Activated naive CD4-positive, alpha-beta T cell treated with anti-CD3 and anti-CD28 coated beads, Interleukin-2, amount 10 ng/mL, durations not matched to agents 7 days and 5 days (primary cell): ENCODE data around the gene ALDH18A1.
"Not testable (repeated sequence)": the region's sequence is repeated elsewhere in the genome, so short reads cannot be mapped to it uniquely, and the experiment has no call there.

Experiments
- CTCF ChIA-PET: fragments of 350-600 bp; sonication (Branson Sonifier 250); formaldehyde crosslinking; loops from one replicate; lab custom pipeline; 2021; ENCODE audit warnings: antibody characterized with exemption; lab: Charles Lee
- DNase-seq: peaks from one replicate; pipeline ENCODE4 v3.0.0-alpha.2; 2020
- H3K27ac Mint-ChIP-seq: one replicate; pipeline ENCODE4 v1.8.0; 2021; ENCODE audit warnings: mild to moderate bottlenecking, moderate library complexity, mixed read lengths
- H3K27me3 Mint-ChIP-seq: one replicate; pipeline ENCODE4 v1.8.0; 2021; ENCODE audit warnings: mild to moderate bottlenecking, mixed read lengths
- H3K36me3 Mint-ChIP-seq: one replicate; pipeline ENCODE4 v1.8.0; 2021; ENCODE audit warnings: mixed read lengths
- H3K4me1 Mint-ChIP-seq: one replicate; pipeline ENCODE4 v1.8.0; 2021; ENCODE audit warnings: mixed read lengths
- H3K4me3 Mint-ChIP-seq: one replicate; pipeline ENCODE4 v1.8.0; 2021; ENCODE audit warnings: mild to moderate bottlenecking, moderate library complexity, mixed read lengths
- H3K9me3 Mint-ChIP-seq: one replicate; pipeline ENCODE4 v1.8.0; 2021; ENCODE audit warnings: mixed read lengths

ALDH18A1 gene

DNA sequence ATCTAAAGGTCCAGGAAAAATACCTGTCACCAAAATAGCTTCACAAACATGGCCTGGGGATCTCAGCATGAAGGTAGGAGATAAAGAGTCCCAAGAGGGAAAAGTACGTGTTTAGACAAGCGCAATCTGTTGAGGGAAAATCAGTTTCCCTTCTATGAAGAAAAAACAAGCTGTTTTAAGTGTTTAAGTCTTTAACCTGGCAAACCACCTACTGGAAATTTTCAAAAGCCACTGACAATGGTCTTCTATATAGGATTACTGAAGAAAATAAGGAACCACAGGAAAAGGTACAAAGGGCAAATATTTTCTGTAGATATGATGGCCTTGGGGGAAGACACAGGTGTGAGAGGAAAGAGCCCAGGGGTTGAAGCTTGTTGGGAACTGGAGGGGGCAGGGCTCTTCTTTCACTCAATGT is 21.2 kb downstream of the ALDH18A1 start:
- Mint-ChIP-seq H3K27me3 (no peaks in the 10 kb centered on the region), H3K4me3 (no peak overlapping the region), H3K27ac (no peak overlapping the region), H3K4me1 (no peaks in the 10 kb centered on the region), H3K9me3 (no peaks in the 10 kb centered on the region), H3K36me3 (peaks cover 53% of the 10 kb centered on the region)
- DNase-seq = no peak
- CTCF ChIA-PET = no interaction called here

DNA sequence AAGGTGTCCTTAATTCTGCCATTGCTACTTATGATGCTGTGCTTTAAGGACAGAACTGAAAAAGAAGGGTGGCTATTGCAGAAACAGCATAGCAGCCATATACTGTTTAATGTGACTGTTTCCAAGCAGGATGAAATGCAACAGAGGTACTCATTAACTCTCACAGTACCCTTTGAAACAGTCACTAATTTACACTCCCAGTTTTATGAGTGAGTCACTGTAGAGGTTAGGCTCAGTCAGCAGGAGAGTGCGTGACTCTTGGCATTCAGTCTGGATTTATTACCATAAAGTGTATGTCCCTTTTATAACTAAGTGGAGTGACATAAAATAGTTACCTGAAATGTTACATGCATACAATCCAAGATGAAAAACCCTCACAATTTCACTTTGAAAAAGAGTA is 27.7 kb downstream of the ALDH18A1 start:
- no peak overlapping the region for H3K27ac Mint-ChIP-seq
- DNase-seq = no peak

DNA sequence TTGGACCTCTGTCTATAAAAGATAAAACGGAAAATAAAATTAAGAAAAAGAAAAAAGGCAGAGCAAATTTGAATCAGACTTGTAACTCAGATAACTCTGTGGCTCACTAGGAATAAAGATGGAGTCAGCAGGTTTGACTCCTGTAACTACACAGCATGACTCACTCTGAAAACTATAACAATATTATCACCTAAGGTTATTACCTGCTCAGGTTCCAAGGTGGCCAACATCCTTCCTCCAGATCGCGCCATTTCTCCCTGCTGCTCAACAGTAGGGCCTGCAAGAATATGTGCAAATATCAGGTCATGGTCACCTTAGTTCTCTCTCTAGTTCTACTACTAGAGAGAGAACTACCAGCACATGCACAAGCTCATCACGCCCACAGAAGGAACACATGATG is 30.0 kb downstream of the ALDH18A1 start:
- Mint-ChIP-seq H3K27me3 (no peaks in the 10 kb centered on the region), H3K36me3 (peaks cover 36% of the 10 kb centered on the region), H3K9me3 (no peaks in the 10 kb centered on the region), H3K27ac (no peak overlapping the region), H3K4me1 (peaks cover 3% of the 10 kb centered on the region), H3K4me3 (no peak overlapping the region)
- CTCF ChIA-PET = no interaction called here
- no peak for DNase-seq

More for the DNA sequence above, 27.7 kb downstream of the ALDH18A1 start:
- CTCF ChIA-PET = no interaction called here
- no peak overlapping the region for H3K4me3 Mint-ChIP-seq
- no peaks in the 10 kb centered on the region for H3K9me3 Mint-ChIP-seq
- H3K4me1 Mint-ChIP-seq = peaks cover 3% of the 10 kb centered on the region
- no peaks in the 10 kb centered on the region for H3K27me3 Mint-ChIP-seq
- H3K36me3 Mint-ChIP-seq = peaks cover 52% of the 10 kb centered on the region

DNA sequence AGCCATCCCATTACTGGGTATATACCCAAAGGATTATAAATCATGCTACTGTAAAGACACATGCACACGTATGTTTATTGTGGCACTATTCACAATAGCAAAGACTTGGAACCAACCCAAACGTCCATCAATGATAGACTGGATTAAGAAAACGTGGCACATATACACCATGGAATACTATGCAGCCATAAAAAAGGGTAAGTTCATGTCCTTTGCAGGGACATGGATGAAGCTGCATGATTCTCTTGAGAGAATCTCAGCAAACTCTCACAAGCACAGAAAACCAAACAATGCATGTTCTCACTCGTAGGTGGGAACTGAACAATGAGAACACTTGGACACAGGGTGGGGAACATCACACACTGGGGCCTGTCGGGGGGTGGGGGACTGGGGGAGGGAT is 36.1 kb downstream of the ALDH18A1 start:
- not testable (repeated sequence) for DNase-seq, H3K4me1 Mint-ChIP-seq, H3K4me3 Mint-ChIP-seq, H3K9me3 Mint-ChIP-seq, H3K27me3 Mint-ChIP-seq, H3K27ac Mint-ChIP-seq
- CTCF ChIA-PET = interaction anchor here (0.6 kb wide), 1 partner anchor 183 kb away, joined by 4 read pairs; no protein-coding TSS in a partner anchor
- H3K36me3 Mint-ChIP-seq = peaks cover 55% of the 10 kb centered on the region

DNA sequence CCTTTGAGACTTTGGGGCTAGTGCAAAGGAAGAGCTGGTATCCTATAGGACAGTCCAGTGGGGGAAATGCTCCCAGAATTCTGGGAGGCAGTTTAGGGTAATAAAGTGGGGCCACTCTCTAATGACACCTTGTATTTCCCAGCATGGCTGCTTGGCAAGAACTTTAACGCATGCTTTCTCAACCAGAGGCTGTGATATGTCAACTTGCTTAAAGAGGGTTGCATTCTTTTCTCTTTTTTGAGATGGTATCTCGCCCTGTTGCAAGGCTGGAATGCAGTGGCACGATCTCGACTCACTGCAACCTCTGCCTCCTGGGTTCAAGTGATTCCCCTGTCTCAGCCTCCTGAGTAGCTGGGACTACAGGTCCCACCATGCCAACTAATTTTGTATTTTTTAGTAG is 38.4 kb downstream of the ALDH18A1 start:
- Mint-ChIP-seq H3K27ac (no peak overlapping the region), H3K4me1 (no peaks in the 10 kb centered on the region), H3K36me3 (peaks cover 60% of the 10 kb centered on the region), H3K27me3 (no peaks in the 10 kb centered on the region), H3K4me3 (no peak overlapping the region), H3K9me3 (no peaks in the 10 kb centered on the region)
- CTCF ChIA-PET = no interaction called here
- no peak for DNase-seq

DNA sequence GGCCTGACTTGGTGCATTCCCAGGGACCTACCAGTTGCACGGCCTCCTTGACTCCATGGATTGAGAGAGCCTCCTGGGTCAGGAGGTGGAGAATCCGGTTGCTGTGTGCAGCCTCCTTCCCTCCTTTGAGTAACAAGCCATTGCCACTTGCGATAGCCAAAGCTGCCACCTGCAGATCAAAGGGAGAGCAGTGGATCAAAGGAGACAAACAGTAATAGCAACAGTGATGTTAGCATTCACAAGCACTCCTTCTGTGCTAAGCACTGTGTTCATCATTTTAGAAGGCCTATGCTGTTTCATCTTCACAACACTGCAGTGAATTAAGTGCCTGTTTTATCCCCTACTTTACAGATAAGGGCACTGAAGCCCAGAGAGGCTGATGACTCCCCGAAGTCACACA is 40.1 kb downstream of the ALDH18A1 start:
- H3K36me3 Mint-ChIP-seq = peaks cover 67% of the 10 kb centered on the region
- CTCF ChIA-PET = no interaction called here

DNA sequence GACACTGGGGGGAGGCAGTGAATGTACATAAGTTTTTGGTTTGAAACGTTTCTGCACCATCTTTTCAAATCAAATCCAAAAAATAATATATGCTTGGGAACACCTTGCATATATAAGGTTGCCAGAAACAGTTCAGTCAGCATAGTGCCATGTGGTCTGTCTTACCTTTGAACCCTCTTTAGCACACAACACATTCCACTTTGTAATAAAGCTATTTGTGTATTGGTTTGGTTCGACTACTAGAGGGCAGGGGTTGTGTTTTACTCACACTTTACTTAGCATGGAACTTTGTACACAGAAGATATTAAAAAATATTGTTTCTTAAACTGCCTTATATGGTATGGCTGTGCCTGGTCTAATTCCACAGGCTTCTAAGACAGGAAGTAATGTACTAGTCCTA is 43.2 kb downstream of the ALDH18A1 start:
- no peaks in the 10 kb centered on the region for H3K4me1 Mint-ChIP-seq
- CTCF ChIA-PET = interaction anchor here (1.6 kb wide), 1 partner anchor 9 kb away, joined by 4 read pairs; no protein-coding TSS in a partner anchor
- no peak overlapping the region for H3K4me3 Mint-ChIP-seq
- no peak for DNase-seq
- no peak overlapping the region for H3K27ac Mint-ChIP-seq
- no peaks in the 10 kb centered on the region for H3K27me3 Mint-ChIP-seq
- H3K9me3 Mint-ChIP-seq = no peaks in the 10 kb centered on the region
- H3K36me3 Mint-ChIP-seq = peaks cover 56% of the 10 kb centered on the region

More for the DNA sequence above, 40.1 kb downstream of the ALDH18A1 start:
- Mint-ChIP-seq H3K27me3 (no peaks in the 10 kb centered on the region), H3K27ac (no peak overlapping the region), H3K4me1 (no peaks in the 10 kb centered on the region), H3K9me3 (no peaks in the 10 kb centered on the region), H3K4me3 (no peak overlapping the region)
- DNase-seq = no peak

DNA sequence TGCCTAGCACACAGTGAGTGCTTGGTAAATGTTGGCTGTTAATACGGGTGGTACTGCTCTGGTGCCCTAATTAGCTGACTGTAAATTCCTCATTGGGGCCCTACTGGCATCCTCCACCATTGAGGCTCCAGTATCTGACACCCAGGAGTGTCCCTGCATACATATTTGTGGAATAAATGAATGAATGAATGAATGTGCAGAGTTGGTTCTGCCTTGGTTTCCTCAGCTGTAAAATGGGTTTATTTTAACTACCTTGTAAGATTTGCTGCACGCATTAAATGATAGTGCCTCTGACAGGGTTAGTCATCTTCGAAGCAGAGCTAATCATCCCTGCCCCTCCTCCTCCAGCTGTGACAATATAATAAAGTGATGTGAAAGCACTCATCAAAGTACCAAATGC is 45.8 kb downstream of the ALDH18A1 start:
- no peaks in the 10 kb centered on the region for H3K4me1 Mint-ChIP-seq
- no peak for DNase-seq
- CTCF ChIA-PET = interaction anchor here (1.0 kb wide), 1 partner anchor 33 kb away, joined by 3 read pairs; no protein-coding TSS in a partner anchor
- peaks cover 51% of the 10 kb centered on the region for H3K36me3 Mint-ChIP-seq
- H3K4me3 Mint-ChIP-seq = no peak overlapping the region
- H3K27me3 Mint-ChIP-seq = no peaks in the 10 kb centered on the region
- no peaks in the 10 kb centered on the region for H3K9me3 Mint-ChIP-seq
- H3K27ac Mint-ChIP-seq = no peak overlapping the region

DNA sequence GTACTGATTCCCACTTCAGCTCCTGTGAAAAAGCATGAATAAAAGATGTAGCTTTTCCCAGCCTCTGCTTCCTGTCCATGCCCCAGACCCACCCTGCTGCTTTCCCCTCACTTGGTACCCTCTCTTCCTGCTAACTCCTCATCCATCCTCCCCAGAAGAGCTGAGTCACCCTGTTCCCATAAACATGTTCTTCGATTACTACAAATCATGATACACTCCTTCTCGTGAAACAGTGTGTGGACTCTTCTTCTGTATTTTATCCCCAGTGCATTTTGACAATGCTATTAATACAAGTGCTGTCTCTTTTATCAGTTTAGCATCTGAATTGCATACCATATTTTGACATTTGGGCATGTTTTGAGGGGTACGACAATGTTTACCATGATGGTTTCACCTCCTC is 49.6 kb downstream of the ALDH18A1 start:
- Mint-ChIP-seq H3K9me3 (no peaks in the 10 kb centered on the region), H3K27ac (peak overlapping the region; percentile 24), H3K27me3 (no peaks in the 10 kb centered on the region), H3K36me3 (peaks cover 32% of the 10 kb centered on the region), H3K4me3 (no peak overlapping the region), H3K4me1 (no peaks in the 10 kb centered on the region)
- CTCF ChIA-PET = interaction anchor here (1.0 kb wide), 1 partner anchor 17 kb away, joined by 3 read pairs; no protein-coding TSS in a partner anchor
- no peak for DNase-seq

DNA sequence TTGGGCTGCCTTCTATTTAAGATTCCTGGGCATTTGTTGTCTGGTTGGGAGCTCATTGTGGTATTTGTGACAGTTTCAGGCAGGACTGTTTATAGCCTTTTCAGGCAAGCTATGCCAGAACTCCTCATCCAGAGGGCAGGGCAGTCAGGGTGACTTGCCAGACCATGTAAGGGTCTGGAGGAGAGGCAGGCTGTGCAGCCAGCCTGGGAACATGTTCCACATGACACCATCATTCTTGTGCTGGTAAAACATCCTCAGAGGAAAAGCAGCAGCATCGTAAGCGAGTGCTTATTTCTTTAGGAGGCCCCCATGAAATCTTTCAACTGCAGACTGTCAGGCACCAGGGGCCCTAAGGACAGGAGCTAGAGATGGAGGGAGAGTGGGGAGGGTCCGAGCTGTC is 51.3 kb downstream of the ALDH18A1 start:
- CTCF ChIA-PET = interaction anchor here (1.1 to 8.0 kb wide), 4 partner anchors 172 to 260 kb away, joined by 3 to 86 read pairs (median 36); no protein-coding TSS in a partner anchor
- no peak overlapping the region for H3K4me3 Mint-ChIP-seq
- no peaks in the 10 kb centered on the region for H3K4me1 Mint-ChIP-seq
- H3K27me3 Mint-ChIP-seq = no peaks in the 10 kb centered on the region
- no peaks in the 10 kb centered on the region for H3K9me3 Mint-ChIP-seq
- peaks cover 21% of the 10 kb centered on the region for H3K36me3 Mint-ChIP-seq
- no peak for DNase-seq
- no peak overlapping the region for H3K27ac Mint-ChIP-seq

DNA sequence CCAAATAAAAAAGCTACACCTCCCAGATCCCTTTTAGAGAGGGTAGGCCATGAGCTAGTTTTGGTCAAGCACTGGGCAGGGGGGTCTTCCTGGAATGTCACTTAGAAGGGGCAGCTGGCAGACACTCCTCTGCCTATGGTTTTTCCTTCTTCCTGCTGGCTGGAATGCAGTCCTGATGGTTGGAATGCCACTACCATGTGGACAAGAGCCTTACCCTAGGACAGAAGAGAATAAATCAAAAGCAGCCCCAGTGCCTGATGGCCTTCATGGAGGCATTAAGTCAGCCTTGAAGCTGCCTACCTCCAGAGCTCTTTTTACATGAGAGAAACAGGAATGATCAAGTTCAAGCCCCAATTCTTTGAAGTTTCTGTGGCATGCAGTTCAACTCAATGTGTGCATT is 51.9 kb downstream of the ALDH18A1 start:
- H3K27ac Mint-ChIP-seq = no peak overlapping the region
- H3K36me3 Mint-ChIP-seq = peaks cover 20% of the 10 kb centered on the region
- H3K9me3 Mint-ChIP-seq = no peaks in the 10 kb centered on the region
- H3K4me3 Mint-ChIP-seq = no peak overlapping the region
- no peak for DNase-seq
- H3K4me1 Mint-ChIP-seq = no peaks in the 10 kb centered on the region
- CTCF ChIA-PET = interaction anchor here (1.1 to 8.0 kb wide), 5 partner anchors 9 to 261 kb away, joined by 3 to 86 read pairs (median 5); no protein-coding TSS in a partner anchor
- H3K27me3 Mint-ChIP-seq = no peaks in the 10 kb centered on the region

DNA sequence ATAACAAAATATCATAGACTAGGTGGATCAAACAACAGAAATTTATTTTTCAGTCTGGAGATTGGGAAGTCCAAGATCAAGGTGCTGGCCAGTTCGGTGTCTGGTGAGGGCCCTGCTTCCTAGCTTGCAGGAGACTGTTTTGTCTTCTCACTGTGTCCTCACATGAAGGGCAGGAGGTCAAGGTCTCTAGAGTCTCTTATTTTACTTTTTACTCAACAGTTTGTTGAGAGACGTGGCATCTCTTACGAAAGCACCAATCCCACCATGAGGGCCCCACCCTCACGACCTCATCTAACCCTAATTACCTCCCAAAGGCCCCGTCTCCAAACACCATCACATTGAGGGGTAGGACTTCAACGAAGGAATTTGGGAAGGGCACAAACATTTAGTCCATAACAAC is 54.1 kb downstream of the ALDH18A1 start:
- Mint-ChIP-seq H3K4me3 (no peak overlapping the region), H3K27ac (no peak overlapping the region), H3K27me3 (peaks cover 7% of the 10 kb centered on the region), H3K9me3 (no peaks in the 10 kb centered on the region), H3K36me3 (peaks cover 9% of the 10 kb centered on the region), H3K4me1 (no peaks in the 10 kb centered on the region)
- no peak for DNase-seq
- CTCF ChIA-PET = interaction anchor here (0.6 to 8.0 kb wide), 6 partner anchors 10 to 419 kb away, joined by 3 to 86 read pairs (median 6); no protein-coding TSS in a partner anchor

DNA sequence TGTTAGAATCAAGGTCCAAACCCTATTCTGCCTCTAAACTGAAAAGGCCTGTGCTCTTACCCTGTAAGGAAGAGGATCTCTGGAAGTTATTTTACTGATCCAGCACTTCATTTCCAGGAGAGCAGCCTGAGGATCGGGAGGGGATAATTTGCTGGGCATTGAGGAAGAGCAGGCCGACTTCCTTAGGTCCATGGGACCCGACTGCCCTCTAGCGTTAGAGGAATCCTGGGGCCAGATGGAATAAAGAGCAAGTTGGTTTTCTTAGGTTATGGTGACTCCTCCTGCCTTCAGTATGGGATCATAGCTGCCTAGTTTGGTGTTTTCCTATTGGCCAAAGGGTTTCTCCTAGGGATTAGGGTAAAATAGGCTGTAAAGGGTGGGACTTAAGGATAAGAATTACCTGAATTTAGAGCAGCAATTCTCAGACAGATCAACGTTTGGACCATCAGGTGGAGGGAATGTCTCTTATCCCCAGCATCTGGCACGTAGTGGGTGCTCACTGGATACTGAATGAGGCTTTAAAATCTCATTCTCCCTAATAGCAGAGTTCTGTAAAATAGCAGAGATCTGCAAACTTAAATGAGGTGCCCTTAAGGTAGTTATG is 55.3 kb downstream of the ALDH18A1 start:
- Mint-ChIP-seq H3K4me3 (no peak overlapping the region), H3K27me3 (peaks cover 7% of the 10 kb centered on the region), H3K9me3 (no peaks in the 10 kb centered on the region), H3K27ac (no peak overlapping the region), H3K4me1 (no peaks in the 10 kb centered on the region), H3K36me3 (peaks cover 3% of the 10 kb centered on the region)
- DNase-seq = peak; percentile 65
- CTCF ChIA-PET = interaction anchor here (0.7 to 8.0 kb wide), 9 partner anchors 11 to 240 kb away, joined by 3 to 86 read pairs (median 3); no protein-coding TSS in a partner anchor

DNA sequence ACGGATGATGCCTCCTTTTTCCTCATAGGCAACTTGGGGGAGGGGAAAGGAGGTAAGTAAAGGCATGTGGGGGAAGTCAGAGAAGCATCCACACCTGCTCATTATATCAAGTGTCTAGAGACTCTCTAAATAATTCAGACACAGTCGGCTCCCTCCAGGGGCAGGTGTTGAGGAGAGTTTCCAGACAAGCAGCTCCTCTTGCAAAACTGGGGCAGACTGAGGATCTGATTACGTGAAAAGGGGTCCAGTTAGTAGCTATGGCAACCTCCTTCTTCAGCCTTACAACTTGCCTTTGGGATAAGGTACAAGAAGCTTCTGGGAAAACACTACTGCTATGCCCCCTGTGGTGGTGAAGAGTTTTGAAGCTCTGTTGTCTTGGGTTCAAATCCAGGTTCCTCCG is 56.4 kb downstream of the ALDH18A1 start:
- no peak for DNase-seq
- Mint-ChIP-seq H3K4me3 (no peak overlapping the region), H3K27me3 (peaks cover 7% of the 10 kb centered on the region), H3K36me3 (no peaks in the 10 kb centered on the region), H3K4me1 (no peaks in the 10 kb centered on the region), H3K27ac (no peak overlapping the region), H3K9me3 (no peaks in the 10 kb centered on the region)
- CTCF ChIA-PET = interaction anchor here (1.1 to 8.0 kb wide), 5 partner anchors 99 to 242 kb away, joined by 3 to 86 read pairs (median 4); no protein-coding TSS in a partner anchor

DNA sequence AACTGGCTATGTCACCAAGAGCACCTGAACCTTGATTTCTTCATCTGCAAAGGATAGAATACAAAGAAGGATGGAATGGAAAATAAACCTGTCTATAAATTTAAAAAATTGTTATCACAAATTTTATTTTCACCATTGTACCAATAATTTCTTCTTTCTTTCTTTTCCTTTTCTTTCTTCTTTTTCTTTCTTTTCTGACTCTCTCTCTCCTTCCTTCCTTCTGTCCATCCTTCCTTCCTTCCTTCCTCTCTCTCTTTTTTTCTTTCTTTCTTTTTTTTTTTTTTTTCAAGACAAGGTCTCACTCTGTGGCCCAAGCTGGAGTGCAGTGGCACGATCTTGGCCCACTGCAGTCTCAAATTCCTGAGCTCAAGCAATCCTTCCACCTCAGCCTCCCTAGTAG is 58.7 kb downstream of the ALDH18A1 start:
- no peaks in the 10 kb centered on the region for H3K9me3 Mint-ChIP-seq
- CTCF ChIA-PET = interaction anchor here (8.0 kb wide), 1 partner anchor 224 kb away, joined by 68 read pairs; no protein-coding TSS in a partner anchor
- no peak overlapping the region for H3K4me3 Mint-ChIP-seq
- H3K27me3 Mint-ChIP-seq = peaks cover 18% of the 10 kb centered on the region
- no peak overlapping the region for H3K27ac Mint-ChIP-seq
- DNase-seq = no peak
- no peaks in the 10 kb centered on the region for H3K4me1 Mint-ChIP-seq
- H3K36me3 Mint-ChIP-seq = no peaks in the 10 kb centered on the region
